IMR-90 (cell line): ENCODE data around the gene OR13C8. TPM values are rescaled to one million over a fixed set of nuclear protein-coding genes. Genes with fewer than 3 reads are reported as not detected.

Source experiments
- ATAC-seq: fragments of 200-7000 bp; cut with Tn5 transposase; 2 replicates; pipeline ENCODE4 v1.9.1; 2020; ENCODE audit warnings: low read depth, mild to moderate bottlenecking, moderate library complexity
- BruUV-seq: library from RNA; stranded (reverse); fragments of 400-500 nt; replicated peaks from 2 replicates; lab custom pipeline; 2021; lab: Mats Ljungman, UMichigan
- CTCF ChIA-PET: fragments of 300-600 bp; formaldehyde crosslinking; extraction: SDS; loops from one replicate; lab custom pipeline; 2021; ENCODE audit warnings: antibody characterized with exemption; lab: Yijun Ruan, JAX
- POLR2A ChIA-PET: fragments of 300-600 bp; sonication (Branson Sonifier 250); formaldehyde crosslinking; loops from one replicate; lab custom pipeline; 2022; ENCODE audit warnings: antibody characterized with exemption; ENCODE audit not compliant: unreplicated experiment; lab: Charles Lee
- DNase-seq: peaks from one replicate; pipeline ENCODE4 v3.0.0; 2013
- H2AFZ ChIP-seq: replicated peaks from 2 replicates; pipeline ENCODE3; 2013; ENCODE audit warnings: low read length, mild to moderate bottlenecking; ENCODE audit not compliant: poor library complexity
- H2AK5ac ChIP-seq: 2 replicates; pipeline ENCODE4 v1.6.1; 2013; ENCODE audit warnings: low read depth, low read length, inconsistent platforms
- H2AK9ac ChIP-seq: replicated peaks from 2 replicates; pipeline ENCODE3; 2013; ENCODE audit warnings: mild to moderate bottlenecking, low read depth, low read length, moderate library complexity; ENCODE audit not compliant: poor library complexity
- H2BK120ac ChIP-seq: 2 replicates; pipeline ENCODE4 v1.6.1; 2013; ENCODE audit warnings: low read depth, low read length, inconsistent platforms
- H2BK15ac ChIP-seq: 3 replicates; pipeline ENCODE4 v1.6.1; 2013; ENCODE audit warnings: low read depth, low read length, inconsistent platforms
- H2BK20ac ChIP-seq: 2 replicates; pipeline ENCODE4 v1.6.1; 2013; ENCODE audit warnings: low read depth, mild to moderate bottlenecking, inconsistent platforms, low read length, moderate library complexity
- H2BK5ac ChIP-seq: 2 replicates; pipeline ENCODE4 v1.6.1; 2013; ENCODE audit warnings: mild to moderate bottlenecking, low read depth, low read length, inconsistent platforms; ENCODE audit not compliant: poor library complexity, severe bottlenecking
- H3K14ac ChIP-seq: replicated peaks from 2 replicates; pipeline ENCODE4 v1.6.1; 2013; ENCODE audit warnings: low read depth, low read length, inconsistent platforms
- H3K18ac ChIP-seq: 2 replicates; pipeline ENCODE4 v1.6.1; 2013; ENCODE audit warnings: low read depth, low read length, control low read depth
- H3K23ac ChIP-seq: 2 replicates; pipeline ENCODE4 v1.6.1; 2013; ENCODE audit warnings: low read depth, low read length, inconsistent platforms
- H3K27ac ChIP-seq: 2 replicates; pipeline ENCODE4 v1.5.1; 2013; ENCODE audit warnings: mild to moderate bottlenecking, control low read depth, low read length; ENCODE audit not compliant: insufficient read depth
- H3K27me3 ChIP-seq: 2 replicates; pipeline ENCODE4 v1.6.1; 2013; ENCODE audit warnings: low read length; ENCODE audit not compliant: control insufficient read depth, insufficient read depth
- H3K36me3 ChIP-seq: 2 replicates; pipeline ENCODE4 v1.6.1; 2013; ENCODE audit warnings: low read length, mixed read lengths; ENCODE audit not compliant: control insufficient read depth, insufficient read depth
- H3K4ac ChIP-seq: 2 replicates; pipeline ENCODE4 v1.6.1; 2013; ENCODE audit warnings: low read depth, low read length, inconsistent platforms
- H3K4me1 ChIP-seq: 2 replicates; pipeline ENCODE4 v1.6.1; 2013; ENCODE audit warnings: low read length, mixed read lengths; ENCODE audit not compliant: control insufficient read depth, insufficient read depth
- H3K4me2 ChIP-seq: 2 replicates; pipeline ENCODE4 v1.6.1; 2013; ENCODE audit warnings: low read depth, mild to moderate bottlenecking, control low read depth, low read length, moderate library complexity
- H3K4me3 ChIP-seq: 2 replicates; pipeline ENCODE4 v1.5.1; 2013; ENCODE audit warnings: low read depth, mild to moderate bottlenecking, control low read depth, low read length, moderate library complexity; ENCODE audit not compliant: insufficient read depth
- H3K56ac ChIP-seq: 2 replicates; pipeline ENCODE4 v1.6.1; 2013; ENCODE audit warnings: low read length, inconsistent platforms; ENCODE audit not compliant: insufficient read depth; ENCODE audit errors: extremely low read depth
- H3K79me1 ChIP-seq, 2 experiments: 2 replicates each; pipeline ENCODE4 v1.6.1; 2013; ENCODE audit warnings: low read length in 2 of 2, inconsistent platforms in 1 of 2, low read depth in 1 of 2
- H3K9ac ChIP-seq: 2 replicates; pipeline ENCODE4 v1.6.1; 2013; ENCODE audit warnings: low read depth, low read length, control low read depth
- H3K9me1 ChIP-seq: 2 replicates; pipeline ENCODE4 v1.6.1; 2013; ENCODE audit warnings: low read length, inconsistent platforms; ENCODE audit not compliant: insufficient read depth
- H3K9me3 ChIP-seq: 2 replicates; pipeline ENCODE4 v1.6.1; 2013; ENCODE audit warnings: low read length; ENCODE audit not compliant: control insufficient read depth, insufficient read depth
- H4K20me1 ChIP-seq: 2 replicates; pipeline ENCODE4 v1.6.1; 2013; ENCODE audit warnings: low read length, inconsistent platforms; ENCODE audit not compliant: insufficient read depth
- H4K5ac ChIP-seq: 2 replicates; pipeline ENCODE4 v1.6.1; 2013; ENCODE audit warnings: mild to moderate bottlenecking, low read depth, low read length, control low read depth
- H4K8ac ChIP-seq, 2 experiments: 2 replicates each; pipeline ENCODE4 v1.6.1; 2013; ENCODE audit warnings: low read depth in 2 of 2, low read length in 2 of 2, control low read depth in 1 of 2, inconsistent platforms in 1 of 2
- H4K91ac ChIP-seq: 2 replicates; pipeline ENCODE4 v1.6.1; 2013; ENCODE audit warnings: low read depth, low read length, inconsistent platforms; ENCODE audit not compliant: insufficient read depth
- BHLHE40 ChIP-seq: fragments of 150-350 bp; IDR thresholded peaks from 2 replicates; pipeline ENCODE4 v1.6.1; 2016; ENCODE audit warnings: mild to moderate bottlenecking, low read depth, low read length
- CEBPB ChIP-seq: IDR thresholded peaks from 2 replicates; pipeline ENCODE4 v1.6.1; 2012; ENCODE audit warnings: low read depth, low read length, improper control_type of control experiment
- CHD1 ChIP-seq: IDR thresholded peaks from 2 replicates; pipeline ENCODE4 v1.6.1; 2012; ENCODE audit warnings: low read depth, low read length, improper control_type of control experiment
- CTCF ChIP-seq: conservative IDR thresholded peaks from 2 replicates; pipeline ENCODE4 v1.5.1; 2012; ENCODE audit warnings: mild to moderate bottlenecking, low read depth, low read length, improper control_type of control experiment
- FOS ChIP-seq: fragments of 150-350 bp; IDR thresholded peaks from 2 replicates; pipeline ENCODE4 v1.6.1; 2016; ENCODE audit warnings: low read depth, low read length
- MAFK ChIP-seq: IDR thresholded peaks from 2 replicates; pipeline ENCODE4 v1.6.1; 2012; ENCODE audit warnings: low read depth, low read length, improper control_type of control experiment
- MAZ ChIP-seq: IDR thresholded peaks from 2 replicates; pipeline ENCODE4 v1.6.1; 2012; ENCODE audit warnings: low read depth, mild to moderate bottlenecking, low read length, improper control_type of control experiment, moderate library complexity, borderline replicate concordance
- MXI1 ChIP-seq: IDR thresholded peaks from 2 replicates; pipeline ENCODE4 v1.6.1; 2012; ENCODE audit warnings: low read depth, mild to moderate bottlenecking, low read length, moderate library complexity, borderline replicate concordance
- NFE2L2 ChIP-seq: fragments of 150-350 bp; IDR thresholded peaks from 2 replicates; pipeline ENCODE4 v1.6.1; 2016; ENCODE audit warnings: low read depth, mild to moderate bottlenecking, low read length
- POLR2A ChIP-seq: IDR thresholded peaks from 2 replicates; pipeline ENCODE4 v1.6.1; 2012; ENCODE audit warnings: mild to moderate bottlenecking, low read depth, low read length
- RAD21 ChIP-seq: IDR thresholded peaks from 2 replicates; pipeline ENCODE4 v1.6.1; 2012; ENCODE audit warnings: low read length, improper control_type of control experiment
- RCOR1 ChIP-seq: IDR thresholded peaks from 2 replicates; pipeline ENCODE4 v1.6.1; 2012; ENCODE audit warnings: mild to moderate bottlenecking, low read length, improper control_type of control experiment; ENCODE audit not compliant: insufficient replicate concordance
- RFX5 ChIP-seq: IDR thresholded peaks from 2 replicates; pipeline ENCODE4 v1.8.0; 2012; ENCODE audit warnings: low read depth, mild to moderate bottlenecking, low read length, moderate library complexity
- SMC3 ChIP-seq: fragments of 150-350 bp; IDR thresholded peaks from 2 replicates; pipeline ENCODE4 v1.6.1; 2016; ENCODE audit warnings: low read depth, mild to moderate bottlenecking, antibody characterized with exemption, low read length, moderate library complexity
- WGBS, 2 experiments: methylation state at CpG; one replicate each; pipeline versions ENCODE4 v1.1.5 to v1.1.7; 2013; ENCODE audit warnings: missing lambda C conversion rate in 2 of 2; ENCODE audit not compliant: insufficient read length in 1 of 2; ENCODE audit errors: extremely low coverage in 2 of 2; 5-methylcytosine and 5-hydroxymethylcytosine counted together
- dilution Hi-C: fragments of 300-500 bp; cut with HindIII; formaldehyde crosslinking; loops from one replicate; pipeline ENCODE4 v1.14.3; 2018; ENCODE audit warnings: low sequenced_read_pairs; ENCODE audit not compliant: unreplicated experiment
- in situ Hi-C: fragments of 300-500 bp; cut with MboI; formaldehyde crosslinking; loops from 3 replicates; pipeline ENCODE4 v1.14.3; 2019; ENCODE audit warnings: low sequenced_read_pairs, inconsistent platforms, mixed read lengths
- intact Hi-C: fragments of 100-400 bp; cut with micrococcal nuclease; formaldehyde crosslinking; loops from 2 replicates; pipeline ENCODE4 v1.10.0; 2022
- polyA plus RNA-seq, 3 experiments: library from polyadenylated mRNA; depleted of rRNA; stranded (reverse); fragments of >200 nt; gene quantifications; 2 replicates each; pipeline ENCODE4 v1.2.3, GENCODE V29; 2012; ENCODE audit warnings: low replicate concordance in 1 of 3
- total RNA-seq: library from RNA; depleted of rRNA; stranded (reverse); fragments of >200 nt; gene quantifications from 2 replicates; pipeline ENCODE4 v1.2.3, GENCODE V29; 2012
- TF ChIP-seq, protein P1 (sequence below): fragments of 150-350 bp; IDR thresholded peaks from 2 replicates; pipeline ENCODE4 v1.6.1; 2016; ENCODE audit warnings: low read depth, mild to moderate bottlenecking, low read length, moderate library complexity, borderline replicate concordance
- TF ChIP-seq, protein P2 (sequence below): fragments of 150-350 bp; IDR thresholded peaks from 2 replicates; pipeline ENCODE4 v1.6.1; 2017; ENCODE audit warnings: mild to moderate bottlenecking, antibody characterized with exemption, low read length, low read depth

The OR13C8 gene
- total and polyA plus RNA-seq, 2 of the 4 experiments (the other 2 are of a cell fraction): not detected

DNA sequence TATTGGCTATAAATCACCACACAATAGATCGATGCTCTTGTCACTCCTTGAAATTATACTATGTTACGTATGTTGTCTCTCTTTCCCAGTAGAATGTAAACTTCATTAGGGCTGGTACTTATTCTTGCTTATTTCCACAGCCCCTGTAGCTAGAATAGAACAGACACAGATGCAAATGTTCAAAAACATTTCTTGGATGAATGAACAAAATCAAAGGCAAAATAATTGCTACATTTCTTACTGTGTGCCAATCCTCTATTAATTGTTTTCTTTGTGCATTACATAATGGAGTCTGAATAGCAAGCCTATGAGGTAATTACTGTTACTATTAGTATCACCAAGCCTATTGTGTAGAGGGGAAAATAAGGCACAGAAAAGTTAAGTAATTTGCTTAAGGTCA lies 37.2 kb downstream of the OR13C8 start:
- Histone ChIP-seq H2AK9ac (no peak overlapping the region), H3K9ac (no peak overlapping the region), H3K4me1 (no peaks in the 10 kb centered on the region), H3K14ac (no peak overlapping the region), H3K27me3 (no peaks in the 10 kb centered on the region), H4K8ac (no peak overlapping the region), H2BK120ac (no peak overlapping the region), H3K36me3 (no peaks in the 10 kb centered on the region), H2AK5ac (no peak overlapping the region), H3K9me3 (0 out of 2 replicates have a peak, but pooled peaks cover 2% of the 10 kb centered on the region), H4K20me1 (no peaks in the 10 kb centered on the region), H3K4me3 (no peak overlapping the region), H2BK15ac (no peak overlapping the region), H4K5ac (no peak overlapping the region), H3K4me2 (no peak overlapping the region), H3K4ac (no peak overlapping the region), H2BK5ac (no peak overlapping the region), H3K56ac (no peak overlapping the region), H3K79me1 (no peaks in the 10 kb centered on the region), H2AFZ (no peak overlapping the region), H3K23ac (no peak overlapping the region), H3K9me1 (no peaks in the 10 kb centered on the region), H2BK20ac (no peak overlapping the region), H3K27ac (no peak overlapping the region), H3K18ac (no peak overlapping the region), H4K91ac (no peak overlapping the region)
- ATAC-seq: no peak
- in situ Hi-C loops: no loop called here
- no CpG with 5 or more reads among the region's 2 CpGs for WGBS, 2 experiments
- intact Hi-C loops: no loop called here
- CTCF ChIA-PET: no interaction called here
- no TSS peak for BruUV-seq
- dilution Hi-C loops: no loop called here
- TF ChIP-seq SMC3: no peak
- no peak for TF ChIP-seq NFE2L2
- TF ChIP-seq, protein P1, sequence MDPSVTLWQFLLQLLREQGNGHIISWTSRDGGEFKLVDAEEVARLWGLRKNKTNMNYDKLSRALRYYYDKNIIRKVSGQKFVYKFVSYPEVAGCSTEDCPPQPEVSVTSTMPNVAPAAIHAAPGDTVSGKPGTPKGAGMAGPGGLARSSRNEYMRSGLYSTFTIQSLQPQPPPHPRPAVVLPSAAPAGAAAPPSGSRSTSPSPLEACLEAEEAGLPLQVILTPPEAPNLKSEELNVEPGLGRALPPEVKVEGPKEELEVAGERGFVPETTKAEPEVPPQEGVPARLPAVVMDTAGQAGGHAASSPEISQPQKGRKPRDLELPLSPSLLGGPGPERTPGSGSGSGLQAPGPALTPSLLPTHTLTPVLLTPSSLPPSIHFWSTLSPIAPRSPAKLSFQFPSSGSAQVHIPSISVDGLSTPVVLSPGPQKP: no peak
- no peak for TF ChIP-seq MXI1
- no peak for TF ChIP-seq RAD21
- no peak for TF ChIP-seq POLR2A
- no peak for TF ChIP-seq CHD1
- no peak for TF ChIP-seq FOS
- no peak for TF ChIP-seq CEBPB
- no peak for TF ChIP-seq BHLHE40
- TF ChIP-seq, protein P2, sequence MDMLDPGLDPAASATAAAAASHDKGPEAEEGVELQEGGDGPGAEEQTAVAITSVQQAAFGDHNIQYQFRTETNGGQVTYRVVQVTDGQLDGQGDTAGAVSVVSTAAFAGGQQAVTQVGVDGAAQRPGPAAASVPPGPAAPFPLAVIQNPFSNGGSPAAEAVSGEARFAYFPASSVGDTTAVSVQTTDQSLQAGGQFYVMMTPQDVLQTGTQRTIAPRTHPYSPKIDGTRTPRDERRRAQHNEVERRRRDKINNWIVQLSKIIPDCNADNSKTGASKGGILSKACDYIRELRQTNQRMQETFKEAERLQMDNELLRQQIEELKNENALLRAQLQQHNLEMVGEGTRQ: no peak
- TF ChIP-seq RFX5: no peak
- no peak for TF ChIP-seq MAFK
- TF ChIP-seq MAZ: no peak
- TF ChIP-seq RCOR1: no peak
- TF ChIP-seq CTCF: no peak
- POLR2A ChIA-PET: no interaction called here
- no peak for DNase-seq
